ENCODE data around the gene OXTR. TPM values are rescaled to one million over a fixed set of nuclear protein-coding genes. Genes with fewer than 3 reads are reported as not detected.

The OXTR gene
- polyA plus RNA-seq, 1 donor from 2014 or later = 1.7 TPM

- TF ChIP-seq MXI1 (conservative IDR thresholded peaks at IDR 0.05; ENCODE audit: poor library complexity, severe bottlenecking) = no peak
- no peak for TF ChIP-seq CTCF (IDR thresholded peaks at IDR 0.05; ENCODE audit: poor library complexity, severe bottlenecking)
- no peak for TF ChIP-seq REST (IDR thresholded peaks at IDR 0.05; ENCODE audit: borderline replicate concordance)
- no peak for TF ChIP-seq SMC3 (conservative IDR thresholded peaks at IDR 0.05; ENCODE audit: poor library complexity)
- no peak for TF ChIP-seq EZH2 (IDR thresholded peaks at IDR 0.05; ENCODE audit: borderline replicate concordance, insufficient read depth, low read length, poor library complexity, severe bottlenecking)
- no peak for TF ChIP-seq EP300 (conservative IDR thresholded peaks at IDR 0.05; ENCODE audit: poor library complexity, severe bottlenecking)
- TF ChIP-seq RAD21 (conservative IDR thresholded peaks at IDR 0.05) = no peak
- TF ChIP-seq TAF1 (IDR thresholded peaks at IDR 0.05; ENCODE audit: low read depth) = no peak
- no peak for TF ChIP-seq POLR2AphosphoS5 (IDR thresholded peaks at IDR 0.05)
These were observed 6.2 kb upstream of the OXTR start for GRCh38 chr3:8775602-8776001.

GRCh38 chr3:8775181-8775580, 5.8 kb upstream of the OXTR start:
- Histone ChIP-seq H3K4me2 (ENCODE audit: low read length) (no peak overlapping the region), H3K79me2 (replicated peaks; ENCODE audit: insufficient read depth, low read length) (no peaks in the 10 kb centered on the region), H4K20me1 (ENCODE audit: insufficient read depth) (no peaks in the 10 kb centered on the region), H3K4me3 (ENCODE audit: low read length) (no peak overlapping the region), H3K9me3 (ENCODE audit: low read length) (no peaks in the 10 kb centered on the region), H3K9me2 (ENCODE audit: insufficient read depth, low read length) (no peaks in the 10 kb centered on the region), H2AFZ (ENCODE audit: low read depth, low read length) (no peak overlapping the region), H3K27me3 (ENCODE audit: insufficient read depth, low read depth, low read length) (peaks cover under 1% of the 10 kb centered on the region), H3K36me3 (ENCODE audit: insufficient read depth, low read length) (no peaks in the 10 kb centered on the region), H3K27ac (ENCODE audit: low read length) (no peak overlapping the region), H3K9ac (ENCODE audit: low read length) (no peak overlapping the region), H3F3A (ENCODE audit: insufficient read depth, low read length, poor library complexity, severe bottlenecking) (no peaks in the 10 kb centered on the region)
- TF ChIP-seq SMC3 (conservative IDR thresholded peaks at IDR 0.05; ENCODE audit: poor library complexity) = no peak
- no peak for TF ChIP-seq MXI1 (conservative IDR thresholded peaks at IDR 0.05; ENCODE audit: poor library complexity, severe bottlenecking)
- no peak for TF ChIP-seq POLR2AphosphoS5 (IDR thresholded peaks at IDR 0.05)
- no peak for TF ChIP-seq EP300 (conservative IDR thresholded peaks at IDR 0.05; ENCODE audit: poor library complexity, severe bottlenecking)
- no peak for TF ChIP-seq RAD21 (conservative IDR thresholded peaks at IDR 0.05)
- no peak for TF ChIP-seq EZH2 (IDR thresholded peaks at IDR 0.05; ENCODE audit: borderline replicate concordance, insufficient read depth, low read length, poor library complexity, severe bottlenecking)
- no peak for TF ChIP-seq TAF1 (IDR thresholded peaks at IDR 0.05; ENCODE audit: low read depth)
- no peak for TF ChIP-seq CTCF (IDR thresholded peaks at IDR 0.05; ENCODE audit: poor library complexity, severe bottlenecking)
- TF ChIP-seq REST (IDR thresholded peaks at IDR 0.05; ENCODE audit: borderline replicate concordance) = no peak

More at GRCh38 chr3:8775602-8776001, 6.2 kb upstream of the OXTR start:
- H2AFZ ChIP-seq (ENCODE audit: low read depth, low read length) = no peak overlapping the region
- H3K4me3 ChIP-seq (ENCODE audit: low read length) = no peak overlapping the region
- H3K27ac ChIP-seq (ENCODE audit: low read length) = no peak overlapping the region
- no peaks in the 10 kb centered on the region for H4K20me1 ChIP-seq (ENCODE audit: insufficient read depth)
- H3K36me3 ChIP-seq (ENCODE audit: insufficient read depth, low read length) = no peaks in the 10 kb centered on the region
- no peaks in the 10 kb centered on the region for H3K27me3 ChIP-seq (ENCODE audit: insufficient read depth, low read depth, low read length)
- H3K9me2 ChIP-seq (ENCODE audit: insufficient read depth, low read length) = no peaks in the 10 kb centered on the region
- no peaks in the 10 kb centered on the region for H3K79me2 ChIP-seq (replicated peaks; ENCODE audit: insufficient read depth, low read length)
- H3K4me2 ChIP-seq (ENCODE audit: low read length) = no peak overlapping the region
- no peaks in the 10 kb centered on the region for H3K9me3 ChIP-seq (ENCODE audit: low read length)
- H3F3A ChIP-seq (ENCODE audit: insufficient read depth, low read length, poor library complexity, severe bottlenecking) = no peaks in the 10 kb centered on the region
- H3K9ac ChIP-seq (ENCODE audit: low read length) = no peak overlapping the region
